Lower leg skin (tissue), 3 donors: ENCODE results near the gene TFCP2.

Source experiments
- CTCF ChIP-seq, 3 donors: fragments of 450-650 bp; IDR thresholded peaks; one replicate each; pipeline ENCODE4 v1.5.1; 2016; ENCODE audit warnings: antibody characterized with exemption in 3 of 3, mild to moderate bottlenecking in 3 of 3, moderate library complexity in 2 of 3
- POLR2A ChIP-seq, 2 donors: fragments of 450-650 bp; IDR thresholded peaks; one replicate each; pipeline ENCODE4 v1.6.1; 2016 to 2017; ENCODE audit warnings: antibody characterized with exemption in 2 of 2, mild to moderate bottlenecking in 1 of 2, moderate library complexity in 1 of 2

GRCh38 chr12:51051787-51052186, 121.1 kb downstream of the TFCP2 start:
- TF ChIP-seq CTCF (IDR thresholded peaks at IDR 0.05) (no peak), POLR2A (IDR thresholded peaks at IDR 0.05) (no peak)
